H9 (cell line): ENCODE results near the gene MBNL1. TPM values are rescaled to one million over a fixed set of nuclear protein-coding genes. Genes with fewer than 3 reads are reported as not detected.

Experiments used
- DNase-seq: peaks from one replicate; pipeline ENCODE4 v3.0.0-alpha.2; 2017
- H2AFZ ChIP-seq: one replicate; pipeline ENCODE4 v1.6.1; 2013; ENCODE audit warnings: mild to moderate bottlenecking, low read length, control low read depth, moderate library complexity
- H2AK5ac ChIP-seq: 2 replicates; pipeline ENCODE4 v1.6.1; 2013; ENCODE audit warnings: low read length, control low read depth, mixed read lengths; ENCODE audit not compliant: insufficient read length
- H2BK120ac ChIP-seq: one replicate; pipeline ENCODE4 v1.6.1; 2013; ENCODE audit warnings: low read depth, mild to moderate bottlenecking, low read length, control low read depth, inconsistent platforms; ENCODE audit not compliant: poor library complexity, severe bottlenecking
- H2BK12ac ChIP-seq: 2 replicates; pipeline ENCODE4 v1.6.1; 2013; ENCODE audit warnings: low read length, control low read depth, mixed read lengths, low read depth; ENCODE audit not compliant: insufficient read length
- H2BK15ac ChIP-seq: 2 replicates; pipeline ENCODE4 v1.6.1; 2013; ENCODE audit warnings: low read depth, low read length, control low read depth
- H2BK20ac ChIP-seq: one replicate; pipeline ENCODE4 v1.6.1; 2013; ENCODE audit warnings: low read depth, mild to moderate bottlenecking, low read length, control low read depth, inconsistent platforms; ENCODE audit not compliant: poor library complexity, severe bottlenecking
- H2BK5ac ChIP-seq: 2 replicates; pipeline ENCODE4 v1.6.1; 2013; ENCODE audit warnings: low read length, control low read depth, mixed read lengths; ENCODE audit not compliant: insufficient read length
- H3K14ac ChIP-seq: 2 replicates; pipeline ENCODE4 v1.6.1; 2013; ENCODE audit warnings: low read length, control low read depth; ENCODE audit not compliant: insufficient read depth
- H3K18ac ChIP-seq: 2 replicates; pipeline ENCODE4 v1.6.1; 2013; ENCODE audit warnings: low read depth, mild to moderate bottlenecking, mixed read lengths, low read length, control low read depth; ENCODE audit not compliant: insufficient read length
- H3K23ac ChIP-seq: 2 replicates; pipeline ENCODE4 v1.6.1; 2013; ENCODE audit warnings: low read length, control low read depth, mixed read lengths, low read depth; ENCODE audit not compliant: insufficient read length
- H3K23me2 ChIP-seq: 2 replicates; pipeline ENCODE4 v1.6.1; 2013; ENCODE audit warnings: low read depth, mild to moderate bottlenecking, mixed read lengths, low read length, control low read depth; ENCODE audit not compliant: insufficient read length, poor library complexity, severe bottlenecking
- H3K27ac ChIP-seq: 2 replicates; pipeline ENCODE4 v1.5.1; 2013; ENCODE audit warnings: low read length, control low read depth, mixed read lengths, low read depth; ENCODE audit not compliant: insufficient read length
- H3K27me3 ChIP-seq: 2 replicates; pipeline ENCODE4 v1.6.1; 2013; ENCODE audit warnings: low read length, control low read depth, inconsistent platforms; ENCODE audit not compliant: insufficient read depth
- H3K4ac ChIP-seq: 2 replicates; pipeline ENCODE4 v1.6.1; 2013; ENCODE audit warnings: low read depth, mild to moderate bottlenecking, control low read depth, inconsistent platforms, low read length, moderate library complexity
- H3K4me1 ChIP-seq: 2 replicates; pipeline ENCODE4 v1.6.1; 2013; ENCODE audit warnings: low read length, control low read depth, inconsistent platforms; ENCODE audit not compliant: insufficient read depth
- H3K4me2 ChIP-seq: 2 replicates; pipeline ENCODE4 v1.6.1; 2013; ENCODE audit warnings: low read length, control low read depth, mixed read lengths; ENCODE audit not compliant: insufficient read length, insufficient read depth
- H3K56ac ChIP-seq: 2 replicates; pipeline ENCODE4 v1.6.1; 2013; ENCODE audit warnings: low read depth, mild to moderate bottlenecking, mixed read lengths, low read length, control low read depth; ENCODE audit not compliant: insufficient read length
- H3K79me1 ChIP-seq: 2 replicates; pipeline ENCODE4 v1.6.1; 2013; ENCODE audit warnings: low read depth, mild to moderate bottlenecking, moderate library complexity, low read length, control low read depth, inconsistent platforms; ENCODE audit not compliant: insufficient read depth, poor library complexity, severe bottlenecking
- H3K79me2 ChIP-seq: 2 replicates; pipeline ENCODE4 v1.6.1; 2013; ENCODE audit warnings: low read length, control low read depth, inconsistent platforms; ENCODE audit not compliant: insufficient read depth
- H3K9ac ChIP-seq: 2 replicates; pipeline ENCODE4 v1.6.1; 2013; ENCODE audit warnings: low read length, control low read depth, mixed read lengths; ENCODE audit not compliant: insufficient read length; ENCODE audit errors: extremely low read depth
- H3K9me3 ChIP-seq: one replicate; pipeline ENCODE4 v1.6.1; 2013; ENCODE audit warnings: low read depth, low read length, inconsistent platforms; ENCODE audit not compliant: control insufficient read depth
- H3T11ph ChIP-seq: one replicate; pipeline ENCODE4 v1.6.1; 2013; ENCODE audit warnings: mild to moderate bottlenecking, low read length, control low read depth, inconsistent platforms
- H4K20me1 ChIP-seq: one replicate; pipeline ENCODE4 v1.6.1; 2013; ENCODE audit not compliant: control insufficient read depth, insufficient read length, insufficient read depth
- H4K5ac ChIP-seq: 2 replicates; pipeline ENCODE4 v1.6.1; 2013; ENCODE audit warnings: low read depth, mild to moderate bottlenecking, mixed read lengths, low read length, control low read depth; ENCODE audit not compliant: insufficient read length
- H4K8ac ChIP-seq: replicated peaks from 2 replicates; pipeline ENCODE4 v1.6.1; 2013; ENCODE audit warnings: low read length, control low read depth, mixed read lengths, low read depth; ENCODE audit not compliant: insufficient read length
- H4K91ac ChIP-seq: 2 replicates; pipeline ENCODE4 v1.6.1; 2013; ENCODE audit warnings: low read depth, mild to moderate bottlenecking, moderate library complexity, mixed read lengths, low read length, control low read depth; ENCODE audit not compliant: insufficient read length
- H3K27ac Mint-ChIP-seq, 3 experiments: 2 replicates in 2 of 3; 3 replicates in 1 of 3; pipeline ENCODE4 v1.8.0; 2020 to 2021; ENCODE audit warnings: mixed read lengths in 3 of 3, mild to moderate bottlenecking in 1 of 3, moderate library complexity in 1 of 3
- H3K27me3 Mint-ChIP-seq: 2 replicates; pipeline ENCODE4 v1.8.0; 2021; ENCODE audit warnings: low read depth, mild to moderate bottlenecking, moderate library complexity, mixed read lengths
- H3K36me3 Mint-ChIP-seq, 3 experiments: 2 replicates in 2 of 3; 3 replicates in 1 of 3; pipeline ENCODE4 v1.8.0; 2020 to 2021; ENCODE audit warnings: low read depth in 3 of 3, mixed read lengths in 3 of 3; ENCODE audit not compliant: insufficient read depth in 1 of 3
- H3K4me1 Mint-ChIP-seq, 2 experiments: 2 replicates each; pipeline ENCODE4 v1.8.0; 2020; ENCODE audit warnings: mixed read lengths in 2 of 2
- H3K4me3 Mint-ChIP-seq, 2 experiments: 2 replicates in 1 of 2; 3 replicates in 1 of 2; pipeline ENCODE4 v1.8.0; 2020 to 2021; ENCODE audit warnings: mild to moderate bottlenecking in 2 of 2, mixed read lengths in 2 of 2, moderate library complexity in 1 of 2
- H3K9me3 Mint-ChIP-seq, 2 experiments: 2 replicates in 1 of 2; 3 replicates in 1 of 2; pipeline ENCODE4 v1.8.0; 2020; ENCODE audit warnings: mild to moderate bottlenecking in 2 of 2, mixed read lengths in 2 of 2, moderate library complexity in 1 of 2
- CTCF ChIP-seq: fragments of 200-600 bp; sonication (generic); conservative IDR thresholded peaks from 3 replicates; pipeline ENCODE4 v1.8.0; 2021; ENCODE audit warnings: antibody characterized with exemption, mild to moderate bottlenecking
- WGBS: extraction: QIAGEN DNeasy Blood & Tissue Kit; methylation state at CpG from one replicate; pipeline ENCODE4 v1.1.7; 2013; ENCODE audit warnings: missing lambda C conversion rate, low lambda C conversion rate, mixed read lengths; ENCODE audit not compliant: insufficient read length; ENCODE audit errors: extremely low coverage; 5-methylcytosine and 5-hydroxymethylcytosine counted together
- total RNA-seq: library from RNA; stranded (reverse); gene quantifications from 2 replicates; pipeline ENCODE4 v1.2.1, GENCODE V29; 2021

MBNL1 gene
- total RNA-seq, 1 experiment from 2014 or later: 14.9 TPM

DNA sequence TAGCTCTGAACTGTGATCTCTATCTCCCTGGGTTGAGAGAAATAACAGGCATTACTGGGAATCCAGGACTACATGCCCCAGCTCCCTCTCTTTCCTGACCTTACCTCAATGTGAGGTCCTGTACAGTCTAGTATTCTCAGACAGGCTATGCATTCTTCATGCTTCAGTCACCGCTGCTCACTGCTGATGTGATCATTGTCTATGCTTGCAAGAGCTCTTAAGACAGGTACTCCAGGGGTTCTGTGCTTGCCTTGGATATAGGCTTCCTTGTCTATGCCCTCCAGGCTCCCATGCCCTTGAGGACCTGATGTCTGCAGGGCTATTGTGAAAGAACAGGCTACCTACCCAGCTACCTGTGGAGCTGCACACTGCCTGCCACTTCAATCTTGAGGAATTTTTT, 183.6 kb downstream of the MBNL1 start:
- Histone ChIP-seq H3T11ph (no peak overlapping the region), H3K23ac (no peak overlapping the region), H3K27me3 (no peaks in the 10 kb centered on the region), H3K4ac (no peak overlapping the region), H2AFZ (no peak overlapping the region), H3K18ac (no peak overlapping the region), H3K79me1 (no peaks in the 10 kb centered on the region), H3K79me2 (no peaks in the 10 kb centered on the region), H3K56ac (no peak overlapping the region), H2BK20ac (no peak overlapping the region), H3K9me3 (no peaks in the 10 kb centered on the region), H3K4me2 (no peak overlapping the region), H3K14ac (no peak overlapping the region), H4K8ac (no peak overlapping the region), H2AK5ac (no peak overlapping the region), H3K9ac (no peak overlapping the region), H4K91ac (no peak overlapping the region), H2BK120ac (no peak overlapping the region), H4K5ac (no peak overlapping the region), H2BK5ac (no peak overlapping the region), H3K4me1 (no peaks in the 10 kb centered on the region), H3K27ac (no peak overlapping the region), H4K20me1 (no peaks in the 10 kb centered on the region), H2BK15ac (no peak overlapping the region), H2BK12ac (no peak overlapping the region), H3K23me2 (no peaks in the 10 kb centered on the region)
- Mint-ChIP-seq H3K27me3 (no peaks in the 10 kb centered on the region), H3K4me3 (no peak overlapping the region), H3K27ac (peak overlapping the region in 1 of 3 experiments; percentile 34; a peak in 1 of 7 replicates), H3K4me1 (peaks cover 6 to 7% of the 10 kb centered on the region in 2 experiments; a peak in 3 of 4 replicates), H3K9me3 (no peaks in the 10 kb centered on the region), H3K36me3 (no peaks in the 10 kb centered on the region; a peak in 1 of 7 replicates)
- no peak for TF ChIP-seq CTCF
- DNase-seq: no peak
- WGBS: no CpG with 5 or more reads among the region's 1 CpG
